Measurements from ENCODE around the gene FKBP1B.

The FKBP1B gene

GRCh38 chr2:24045511-24046508, 3.7 kb upstream of the FKBP1B start:
- Histone ChIP-seq H3K4me2 (ENCODE audit: low read length) (peak overlapping the region; percentile 77), H3F3A (ENCODE audit: insufficient read depth, low read length) (no peaks in the 10 kb centered on the region), H3K27ac (ENCODE audit: low read depth, low read length, poor library complexity, severe bottlenecking) (no peak overlapping the region), H3K9me3 (ENCODE audit: low read length) (no peaks in the 10 kb centered on the region), H4K20me1 (ENCODE audit: insufficient read depth, low read length) (no peaks in the 10 kb centered on the region), H2AFZ (ENCODE audit: low read length) (no peak overlapping the region), H3K9ac (ENCODE audit: low read length) (peak overlapping the region; percentile 93), H3K79me2 (ENCODE audit: insufficient read depth, low read length) (peaks cover 18% of the 10 kb centered on the region), H3K27me3 (ENCODE audit: insufficient read depth, low read length) (no peaks in the 10 kb centered on the region), H3K4me1 (ENCODE audit: insufficient read depth, low read length, severe bottlenecking) (peaks cover 32% of the 10 kb centered on the region), H3K9me2 (ENCODE audit: low read depth, low read length) (no peaks in the 10 kb centered on the region), H3K36me3 (ENCODE audit: insufficient read depth, low read length) (peaks cover 4% of the 10 kb centered on the region; the same call in 1 of the 2 replicates), H3K4me3 (ENCODE audit: low read depth, low read length, poor library complexity, severe bottlenecking) (peak overlapping the region; percentile 92)
- no peak for TF ChIP-seq CTCF (IDR thresholded peaks at IDR 0.05; ENCODE audit: low read length)
- TF ChIP-seq EZH2 (IDR thresholded peaks at IDR 0.05; ENCODE audit: borderline replicate concordance, low read length) = no peak

GRCh38 chr2:24046599-24046929, 3.0 kb upstream of the FKBP1B start:
- Histone ChIP-seq H3F3A (ENCODE audit: insufficient read depth, low read length) (no peaks in the 10 kb centered on the region), H3K9me2 (ENCODE audit: low read depth, low read length) (no peaks in the 10 kb centered on the region), H4K20me1 (ENCODE audit: insufficient read depth, low read length) (no peaks in the 10 kb centered on the region), H3K9me3 (ENCODE audit: low read length) (no peaks in the 10 kb centered on the region), H3K36me3 (ENCODE audit: insufficient read depth, low read length) (peaks cover 4% of the 10 kb centered on the region; the same call in 1 of the 2 replicates), H3K4me2 (ENCODE audit: low read length) (peak overlapping the region; percentile 77), H2AFZ (ENCODE audit: low read length) (no peak overlapping the region), H3K4me1 (ENCODE audit: insufficient read depth, low read length, severe bottlenecking) (peaks cover 32% of the 10 kb centered on the region), H3K27ac (ENCODE audit: low read depth, low read length, poor library complexity, severe bottlenecking) (no peak overlapping the region), H3K9ac (ENCODE audit: low read length) (peak overlapping the region; percentile 93), H3K79me2 (ENCODE audit: insufficient read depth, low read length) (peaks cover 18% of the 10 kb centered on the region), H3K27me3 (ENCODE audit: insufficient read depth, low read length) (no peaks in the 10 kb centered on the region), H3K4me3 (ENCODE audit: low read depth, low read length, poor library complexity, severe bottlenecking) (peak overlapping the region; percentile 92)
- TF ChIP-seq CTCF (IDR thresholded peaks at IDR 0.05; ENCODE audit: low read length) (no peak), EZH2 (IDR thresholded peaks at IDR 0.05; ENCODE audit: borderline replicate concordance, low read length) (no peak)

- H3K9ac ChIP-seq (ENCODE audit: low read length) = peak within 1 kb of the TSS; percentile 93
- no peak within 1 kb of the TSS for H3K27ac ChIP-seq (ENCODE audit: low read depth, low read length, poor library complexity, severe bottlenecking)
- H3K36me3 ChIP-seq (ENCODE audit: insufficient read depth, low read length) = peaks cover 4% of the 10 kb centered on the region; the same call in 1 of the 2 replicates
- H3F3A ChIP-seq (ENCODE audit: insufficient read depth, low read length) = no peaks in the 10 kb centered on the region
- peaks cover 32% of the 10 kb centered on the region for H3K4me1 ChIP-seq (ENCODE audit: insufficient read depth, low read length, severe bottlenecking)
- no peaks in the 10 kb centered on the region for H3K9me3 ChIP-seq (ENCODE audit: low read length)
- H3K27me3 ChIP-seq (ENCODE audit: insufficient read depth, low read length) = no peaks in the 10 kb centered on the region
- peaks cover 18% of the 10 kb centered on the region for H3K79me2 ChIP-seq (ENCODE audit: insufficient read depth, low read length)
- H3K9me2 ChIP-seq (ENCODE audit: low read depth, low read length) = no peaks in the 10 kb centered on the region
- TF ChIP-seq EZH2 (IDR thresholded peaks at IDR 0.05; ENCODE audit: borderline replicate concordance, low read length) = no peak
- TF ChIP-seq CTCF (IDR thresholded peaks at IDR 0.05; ENCODE audit: low read length) = no peak
- H2AFZ ChIP-seq (ENCODE audit: low read length) = peak within 1 kb of the TSS; percentile 91
- no peaks in the 10 kb centered on the region for H4K20me1 ChIP-seq (ENCODE audit: insufficient read depth, low read length)
- H3K4me3 ChIP-seq (ENCODE audit: low read depth, low read length, poor library complexity, severe bottlenecking) = peak within 1 kb of the TSS; percentile 92
- H3K4me2 ChIP-seq (ENCODE audit: low read length) = peak within 1 kb of the TSS; percentile 77
Measured at GRCh38 chr2:24046930-24047702, 2.4 kb upstream of the FKBP1B start, which contains the start of gene WDCP. Gene WDCP (minus strand): TSS chr2:24047391. CDS start chr2:24039494, 7,897 bp downstream.

All from OCI-LY1 (cell line).